Activated CD8-positive, alpha-beta memory T cell treated with anti-CD3 and anti-CD28 coated beads, Interleukin-2, amount 50 U/mL, for 48 hours (primary cell): Measurements from ENCODE around the gene EIF4B.
"Not testable (repeated sequence)": the region's sequence is repeated elsewhere in the genome, so short reads cannot be mapped to it uniquely, and the experiment has no call there.

Experiments
- DNase-seq: peaks from one replicate; pipeline ENCODE4 v3.0.0-alpha.2; 2020

EIF4B gene, protein sequence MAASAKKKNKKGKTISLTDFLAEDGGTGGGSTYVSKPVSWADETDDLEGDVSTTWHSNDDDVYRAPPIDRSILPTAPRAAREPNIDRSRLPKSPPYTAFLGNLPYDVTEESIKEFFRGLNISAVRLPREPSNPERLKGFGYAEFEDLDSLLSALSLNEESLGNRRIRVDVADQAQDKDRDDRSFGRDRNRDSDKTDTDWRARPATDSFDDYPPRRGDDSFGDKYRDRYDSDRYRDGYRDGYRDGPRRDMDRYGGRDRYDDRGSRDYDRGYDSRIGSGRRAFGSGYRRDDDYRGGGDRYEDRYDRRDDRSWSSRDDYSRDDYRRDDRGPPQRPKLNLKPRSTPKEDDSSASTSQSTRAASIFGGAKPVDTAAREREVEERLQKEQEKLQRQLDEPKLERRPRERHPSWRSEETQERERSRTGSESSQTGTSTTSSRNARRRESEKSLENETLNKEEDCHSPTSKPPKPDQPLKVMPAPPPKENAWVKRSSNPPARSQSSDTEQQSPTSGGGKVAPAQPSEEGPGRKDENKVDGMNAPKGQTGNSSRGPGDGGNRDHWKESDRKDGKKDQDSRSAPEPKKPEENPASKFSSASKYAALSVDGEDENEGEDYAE

DNA sequence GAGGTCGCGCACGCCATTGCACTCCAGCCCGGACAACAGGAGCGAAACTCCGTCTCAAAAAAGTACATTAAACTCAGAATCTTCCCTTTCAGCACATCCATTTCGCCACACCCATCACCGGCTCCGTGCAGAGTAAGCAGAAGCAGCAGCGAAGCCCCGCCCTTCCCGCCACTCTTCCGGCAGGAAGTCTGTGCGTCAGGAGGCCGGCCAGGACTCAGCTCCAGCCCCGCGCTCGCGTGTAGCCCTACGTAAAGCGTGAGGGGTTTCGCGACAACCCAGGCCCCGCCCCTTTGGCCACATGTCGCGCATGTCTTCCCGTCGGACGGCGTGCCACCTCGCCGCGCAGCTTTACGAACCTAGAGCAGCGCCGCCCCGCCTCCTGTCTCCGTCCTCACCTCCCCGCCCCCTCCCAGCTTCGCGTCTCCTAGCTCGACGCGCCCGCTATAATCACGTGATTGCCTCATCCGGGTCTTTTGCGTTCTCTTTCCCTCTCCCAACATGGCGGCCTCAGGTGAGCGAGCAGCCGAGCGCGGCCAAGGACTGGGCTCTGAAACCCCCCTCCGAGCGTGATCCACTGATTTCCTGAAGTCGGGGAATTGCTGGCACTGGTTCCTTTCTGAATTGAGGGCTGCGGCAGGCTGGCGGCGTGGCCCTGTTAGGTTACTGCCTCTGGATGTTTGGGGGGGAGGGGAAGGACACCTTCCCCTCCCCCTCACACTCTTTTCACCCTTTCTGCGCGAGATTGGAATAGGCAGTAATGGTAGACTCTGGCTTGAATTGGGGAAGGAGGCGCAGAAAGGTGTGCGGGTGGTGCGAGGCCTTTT lies at the start of gene EIF4B:
TSS of gene EIF4B (plus strand) at position 471 of the 824 bp plus-strand sequence. CDS start at position 499, 28 bp downstream.
- peak; percentile 99 for DNase-seq

DNA sequence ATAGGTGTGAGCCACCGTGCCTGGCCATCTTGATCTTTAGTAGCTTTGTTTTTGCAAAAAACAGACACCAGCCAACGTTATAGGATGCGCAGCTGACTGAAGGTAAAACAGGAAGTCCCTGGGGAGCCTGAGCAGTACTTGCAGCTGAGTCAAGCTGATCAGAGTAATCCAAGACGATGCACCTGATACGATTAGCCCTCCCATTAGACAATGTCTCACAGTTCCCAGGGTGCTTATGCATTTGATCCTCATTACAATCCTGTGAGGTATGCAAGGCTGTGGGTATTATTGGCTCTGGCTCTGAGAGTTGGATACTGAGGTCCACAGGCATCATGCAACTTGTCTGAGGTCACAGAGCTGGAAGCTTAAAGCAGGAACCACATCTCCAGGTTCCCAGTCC lies 49.3 kb upstream of the EIF4B start:
- no peak for DNase-seq

DNA sequence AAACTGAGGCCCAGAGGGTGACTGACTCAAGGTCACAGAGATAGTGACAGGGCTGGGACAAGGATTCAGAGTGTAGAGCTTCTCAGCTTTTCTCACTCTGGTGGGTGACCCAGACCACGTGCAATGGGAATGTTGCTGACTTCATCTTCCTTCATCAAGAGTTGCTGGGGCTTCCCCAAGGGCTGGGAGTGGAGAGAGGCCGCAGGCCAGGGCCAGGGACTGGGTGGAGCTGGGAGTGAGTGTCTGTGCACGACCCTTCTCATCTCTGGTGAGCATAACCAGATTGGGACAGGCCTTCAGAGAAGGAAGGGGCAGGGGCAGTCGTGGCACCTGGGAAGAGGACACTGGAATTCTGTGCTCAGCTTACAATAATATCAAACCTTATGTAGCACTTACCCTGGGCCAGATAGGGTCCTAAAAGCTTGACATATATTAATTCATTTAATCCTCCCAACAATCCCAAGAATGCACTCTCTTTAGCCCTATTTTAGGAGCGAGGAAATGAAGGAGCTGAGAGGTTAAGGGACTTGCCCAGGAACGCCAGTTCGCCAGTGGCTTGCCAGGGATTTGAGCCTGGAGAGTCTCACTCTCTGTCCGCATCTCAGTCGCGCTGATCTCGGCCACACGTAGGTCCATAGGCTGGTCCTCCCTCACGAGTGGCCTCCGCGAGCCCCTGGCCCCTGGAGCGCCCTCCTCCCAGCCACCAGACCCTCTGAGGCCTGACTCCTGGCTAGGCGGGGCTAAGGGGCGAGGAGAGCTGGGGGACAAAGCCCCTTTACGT lies 41.5 kb upstream of the EIF4B start:
- DNase-seq, result no peak

DNA sequence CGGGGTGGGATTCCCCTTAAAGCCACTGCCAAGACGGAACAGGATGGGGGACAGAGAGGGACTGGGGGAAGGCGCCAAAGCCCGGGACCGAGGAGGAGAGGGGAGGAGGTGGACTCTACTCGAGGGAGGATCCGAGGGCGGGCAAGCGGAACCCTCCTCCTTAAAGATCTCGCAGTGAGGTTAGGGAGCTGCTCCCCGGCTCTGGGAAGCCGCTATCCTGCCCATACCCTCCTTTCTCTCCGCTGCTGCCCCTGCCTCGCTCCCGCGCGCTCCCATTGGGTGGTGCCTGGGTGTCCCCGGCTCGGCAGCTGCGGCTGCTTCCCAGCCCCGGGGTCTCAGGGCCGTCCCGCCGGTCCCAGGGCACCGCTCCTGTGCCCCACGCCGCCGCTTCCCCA lies 40.9 kb upstream of the EIF4B start:
- DNase-seq, result no peak

DNA sequence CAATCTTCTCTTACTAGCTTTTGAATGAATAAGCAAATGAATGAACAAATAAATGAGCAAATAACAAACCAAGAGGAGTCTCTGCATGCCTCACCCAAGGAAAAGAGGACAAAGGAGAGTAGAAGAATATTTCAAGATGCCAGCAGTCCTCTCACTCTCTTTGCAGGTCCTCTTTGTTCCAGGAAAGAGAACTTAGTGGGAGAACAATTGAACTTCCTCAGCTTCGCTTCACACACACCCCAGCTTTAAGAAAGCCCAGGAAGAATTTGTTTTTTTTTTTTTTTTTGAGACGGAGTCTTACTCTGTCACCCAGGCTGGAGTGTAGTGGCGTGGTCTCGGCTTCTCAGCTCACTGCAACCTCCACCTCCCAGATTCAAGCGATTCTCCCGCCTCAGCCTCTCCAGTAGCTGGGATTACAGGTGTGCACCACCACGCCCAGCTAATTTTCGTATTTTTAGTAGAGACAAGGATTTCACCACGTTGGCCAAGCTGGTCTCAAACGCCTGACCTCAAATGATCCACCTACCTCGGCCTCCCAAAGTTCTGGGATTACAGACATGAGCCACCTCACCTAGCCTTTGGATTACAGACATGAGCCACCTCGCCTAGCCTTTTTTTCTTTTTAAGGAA lies 37.0 kb upstream of the EIF4B start:
- no peak for DNase-seq

DNA sequence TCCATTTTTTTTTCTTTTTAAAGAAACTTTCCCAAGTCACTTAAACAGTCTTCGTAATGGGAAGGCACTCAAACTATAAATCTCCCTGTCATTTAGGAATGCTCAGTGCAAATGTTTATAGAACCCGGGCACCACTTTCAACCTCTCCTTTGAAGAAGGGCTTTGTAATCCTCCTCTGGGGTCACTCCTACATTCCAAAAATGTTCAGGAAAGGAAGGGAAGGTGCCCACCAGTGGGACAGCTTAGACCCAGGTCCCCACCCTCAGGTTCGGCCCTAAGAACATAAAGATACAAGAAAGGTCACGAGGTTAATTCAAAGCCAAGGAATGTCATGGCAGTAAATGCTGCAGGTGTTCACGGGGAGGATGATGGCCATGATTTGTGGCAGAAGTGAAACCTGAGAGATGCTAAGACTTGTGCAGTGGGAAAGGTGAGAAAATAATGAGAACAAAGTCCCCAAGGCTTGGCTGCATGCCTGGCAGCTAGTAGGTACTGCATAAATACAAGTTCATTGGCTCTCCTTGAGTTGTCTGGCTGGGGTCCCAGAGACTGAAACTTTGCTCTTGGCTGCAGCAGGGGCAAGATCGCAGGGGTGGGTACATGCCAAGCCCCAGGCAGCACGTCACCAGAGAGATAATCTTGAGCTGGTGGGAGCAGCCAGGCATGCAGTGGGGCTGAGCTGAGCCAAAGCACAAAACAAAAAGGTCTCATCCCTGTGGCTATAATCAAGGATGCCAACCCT lies 36.3 kb upstream of the EIF4B start:
- DNase-seq, result no peak

DNA sequence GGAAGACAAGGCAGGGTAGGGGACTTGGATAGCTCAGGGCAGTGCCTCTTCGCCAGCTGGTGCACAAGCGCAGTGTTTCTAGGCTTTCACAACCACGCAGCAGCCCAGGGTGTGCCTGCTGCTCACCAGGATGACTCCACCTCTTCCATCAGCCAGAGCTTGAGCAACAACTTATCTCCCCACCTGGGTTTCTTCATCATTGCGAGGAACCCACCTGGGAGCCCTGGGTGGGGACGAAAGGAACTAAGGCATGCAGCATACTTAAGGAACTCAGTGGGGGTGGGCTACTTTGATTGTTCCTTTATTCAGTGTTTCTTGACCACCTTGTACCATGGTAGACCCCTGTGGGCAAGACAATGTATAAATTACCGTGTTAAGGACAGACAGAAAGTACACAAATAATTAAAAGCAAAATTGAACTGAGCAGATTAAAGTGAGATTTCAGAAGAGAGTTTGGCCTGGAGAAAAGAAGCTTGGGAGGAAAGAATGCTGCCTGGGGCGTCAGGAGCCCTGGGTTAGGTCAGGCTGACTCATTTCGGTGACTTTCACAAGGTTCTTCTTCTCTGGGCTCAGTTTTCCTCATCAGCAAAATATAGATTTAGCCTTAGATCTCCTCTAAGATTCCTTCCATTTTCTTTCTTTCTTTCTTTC lies 34.5 kb upstream of the EIF4B start:
- no peak for DNase-seq

DNA sequence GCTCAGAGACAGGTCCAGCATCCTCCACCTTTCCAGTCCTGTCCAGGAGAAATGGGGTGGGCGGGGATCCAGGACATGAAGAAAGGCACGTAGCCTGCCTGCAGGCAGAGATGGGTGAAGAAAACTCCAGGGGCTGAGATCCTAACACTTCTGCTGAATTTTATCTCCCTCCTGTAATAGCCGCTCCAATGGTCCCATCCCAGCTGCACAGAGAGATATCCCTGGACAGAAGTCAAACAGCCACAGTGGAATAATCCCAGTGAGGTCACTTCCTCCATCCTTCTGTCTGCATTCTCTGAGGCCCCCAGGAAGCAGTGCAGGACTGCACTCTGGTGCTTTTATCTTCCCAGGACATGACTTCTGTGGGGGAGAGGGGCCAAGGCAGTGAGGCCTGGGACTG lies 31.1 kb upstream of the EIF4B start:
- DNase-seq, result no peak

DNA sequence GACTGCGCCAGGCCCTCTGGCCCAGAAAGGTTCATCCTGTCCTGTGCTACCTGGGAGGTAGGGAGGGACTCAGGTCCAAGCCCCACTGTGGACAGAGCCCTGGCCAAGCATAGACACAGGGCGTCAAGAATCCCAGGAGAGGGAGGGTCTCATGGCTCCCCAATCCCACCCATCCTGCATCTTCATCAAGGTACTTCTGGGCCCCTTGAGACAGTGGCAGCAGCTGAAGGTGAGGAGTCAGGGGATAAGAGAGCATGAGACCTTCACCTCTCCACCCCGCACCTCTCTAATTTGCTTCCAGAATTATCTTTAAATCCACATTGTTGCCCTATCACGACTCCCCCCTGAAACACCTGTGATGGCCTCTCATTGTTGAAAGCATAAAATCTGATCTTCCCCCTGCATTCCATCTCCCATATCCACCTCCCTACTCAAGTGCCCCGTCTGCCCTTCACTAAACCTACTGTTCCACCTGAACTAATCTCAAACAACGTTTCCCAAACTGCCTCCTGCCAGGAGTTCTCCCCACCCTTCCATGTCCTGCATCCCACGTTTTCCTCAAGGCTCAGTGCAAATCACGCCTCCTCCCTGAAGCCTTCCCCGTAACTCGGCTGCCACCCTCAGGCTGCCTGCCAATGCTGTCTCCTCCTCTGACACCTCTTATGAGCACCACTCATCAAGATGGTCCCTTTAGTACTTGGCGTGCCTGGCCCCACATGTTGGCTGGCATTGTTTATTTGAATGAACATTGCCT lies 30.3 kb upstream of the EIF4B start:
- no peak for DNase-seq

DNA sequence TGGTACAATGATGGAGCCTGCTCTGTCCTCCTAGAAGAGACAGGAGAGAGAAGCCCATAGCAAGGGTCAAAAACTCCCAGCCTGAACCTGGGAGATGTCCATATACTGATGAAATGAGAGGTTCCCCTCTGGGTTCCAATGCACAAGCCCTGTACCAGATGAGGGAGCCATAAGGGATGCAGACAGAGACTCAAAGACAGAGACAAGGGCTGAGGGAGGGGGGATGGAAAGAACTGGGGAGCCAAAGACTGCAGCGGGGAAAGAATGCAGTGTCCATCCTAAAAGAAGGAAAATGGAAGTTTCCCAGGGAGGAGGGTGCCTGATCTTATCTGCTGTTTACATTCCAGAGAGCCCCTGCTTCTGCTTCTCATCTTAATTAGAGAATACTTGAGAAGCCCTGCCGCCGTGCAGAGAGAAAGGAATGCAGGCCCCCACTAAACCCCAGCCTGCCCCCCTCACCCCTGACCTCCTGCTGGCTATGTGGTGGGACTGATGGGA lies 29.6 kb upstream of the EIF4B start:
- DNase-seq, result no peak

DNA sequence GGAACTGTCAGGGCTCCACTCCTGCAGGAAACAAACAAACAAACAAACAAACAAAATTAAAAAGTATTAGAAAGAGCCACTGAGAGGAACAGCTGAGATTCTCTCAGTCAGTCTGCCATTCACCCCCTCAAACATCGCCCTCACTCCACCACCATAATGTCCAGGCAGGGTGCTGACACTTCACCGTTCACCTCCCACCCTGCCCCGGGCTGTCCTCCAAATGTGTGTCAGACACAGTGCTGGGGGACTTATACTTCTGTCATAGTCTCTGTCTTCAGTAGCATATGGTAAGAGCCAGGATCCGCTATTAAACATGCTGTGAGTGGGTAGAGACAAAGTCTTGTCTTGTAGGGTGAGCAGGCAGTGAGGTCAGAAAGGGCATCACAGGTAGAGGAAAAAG lies 29.1 kb upstream of the EIF4B start:
- no peak for DNase-seq

DNA sequence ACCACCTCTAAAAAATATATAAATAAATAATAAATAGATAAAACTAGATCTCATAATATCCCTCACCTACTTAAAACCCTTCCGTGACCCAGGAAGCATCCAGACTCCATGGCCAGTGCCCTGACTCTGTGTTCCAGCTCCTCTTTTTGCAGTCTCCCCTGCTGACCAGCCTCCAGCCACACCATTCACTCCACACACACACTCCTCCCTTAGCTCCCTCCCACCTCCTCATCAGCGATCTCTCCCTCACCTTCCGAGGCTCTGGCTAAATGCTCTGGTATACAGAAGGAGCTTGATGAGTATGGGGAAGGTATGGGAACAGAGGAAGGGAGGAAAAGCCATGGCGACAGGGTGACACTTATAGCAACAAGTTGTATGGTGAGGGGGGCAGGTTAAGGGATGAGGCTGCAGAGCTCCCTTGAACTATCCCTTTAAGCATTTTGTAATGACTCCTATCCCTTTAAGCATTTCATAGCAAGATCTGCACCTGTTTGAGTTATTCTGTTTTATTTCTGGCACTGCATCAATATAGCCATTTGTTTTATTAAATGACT lies 26.1 kb upstream of the EIF4B start:
- no peak for DNase-seq

DNA sequence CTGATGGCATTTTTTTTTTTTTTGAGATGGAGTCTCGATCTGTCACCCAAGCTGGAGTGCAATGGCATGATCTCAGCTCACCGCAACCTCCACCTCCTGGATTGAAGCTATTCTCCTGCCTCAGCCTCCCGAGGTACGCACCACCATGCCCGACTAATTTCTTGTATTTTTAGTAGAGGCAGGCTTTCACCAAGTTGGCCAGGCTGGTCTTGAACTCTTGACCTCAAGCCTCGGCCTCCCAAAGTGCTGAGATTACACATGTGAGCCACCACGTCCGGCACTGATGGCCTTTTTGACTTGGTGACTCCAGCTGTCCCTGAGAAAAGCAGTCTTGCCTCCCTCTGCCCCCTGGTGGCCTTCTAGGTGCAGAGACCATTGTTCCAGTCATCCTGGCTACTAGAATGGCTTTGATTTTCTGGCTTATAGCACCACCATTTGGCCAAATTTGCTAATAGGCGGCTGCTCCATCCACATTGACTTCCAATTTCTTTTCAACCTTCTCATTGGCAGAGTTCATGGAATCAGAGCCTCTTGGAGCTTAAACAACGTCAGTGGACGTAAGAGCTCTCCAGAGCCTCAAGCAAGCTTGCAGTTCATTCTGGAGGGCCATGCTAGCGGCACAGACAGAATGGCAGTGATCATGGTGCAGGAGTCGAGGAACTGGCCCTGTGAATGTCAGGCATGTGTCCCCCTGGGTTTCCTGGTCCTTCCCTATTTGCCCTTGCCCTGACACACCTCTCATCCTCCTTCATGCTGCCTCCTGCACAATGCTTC lies 25.4 kb upstream of the EIF4B start:
- DNase-seq, result peak; percentile 82

DNA sequence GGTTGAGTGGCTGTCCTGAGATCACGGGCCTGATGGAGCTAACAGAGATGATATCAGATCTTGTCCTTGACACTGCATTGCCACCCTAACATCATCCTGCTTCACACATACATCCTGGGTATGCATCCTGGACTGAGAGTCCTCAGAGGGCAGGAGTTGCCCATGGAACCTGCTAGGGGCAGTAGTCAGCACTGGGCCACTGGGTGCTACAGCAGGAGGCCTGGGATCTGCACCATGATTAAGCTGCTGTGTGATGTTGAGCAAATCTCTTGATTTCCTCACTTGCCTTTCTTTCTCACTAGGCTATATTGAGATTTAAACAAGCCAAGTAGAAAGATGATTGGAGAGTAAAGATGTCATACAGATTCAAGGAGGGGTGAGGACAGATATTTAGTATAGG lies 22.1 kb upstream of the EIF4B start:
- no peak for DNase-seq

DNA sequence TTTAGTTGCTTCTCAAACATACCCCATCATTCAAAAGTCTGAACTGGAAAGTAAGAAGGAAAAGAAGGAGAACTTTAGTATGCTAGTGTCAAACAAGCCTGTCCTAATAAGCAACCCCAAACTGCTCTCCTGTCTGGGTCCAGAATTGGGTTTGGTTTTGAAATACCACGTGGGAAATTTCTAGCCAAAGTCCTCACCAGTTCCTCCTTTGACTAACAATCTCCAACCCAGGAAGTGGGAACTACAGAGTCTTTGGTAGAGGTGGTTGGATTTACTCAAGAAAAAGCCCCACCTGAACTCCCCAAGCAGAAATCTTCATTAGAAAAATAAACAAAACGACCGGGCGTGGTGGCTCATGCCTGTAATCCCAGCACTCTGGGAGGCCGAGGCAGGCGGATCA lies 17.4 kb upstream of the EIF4B start:
- DNase-seq, result no peak

DNA sequence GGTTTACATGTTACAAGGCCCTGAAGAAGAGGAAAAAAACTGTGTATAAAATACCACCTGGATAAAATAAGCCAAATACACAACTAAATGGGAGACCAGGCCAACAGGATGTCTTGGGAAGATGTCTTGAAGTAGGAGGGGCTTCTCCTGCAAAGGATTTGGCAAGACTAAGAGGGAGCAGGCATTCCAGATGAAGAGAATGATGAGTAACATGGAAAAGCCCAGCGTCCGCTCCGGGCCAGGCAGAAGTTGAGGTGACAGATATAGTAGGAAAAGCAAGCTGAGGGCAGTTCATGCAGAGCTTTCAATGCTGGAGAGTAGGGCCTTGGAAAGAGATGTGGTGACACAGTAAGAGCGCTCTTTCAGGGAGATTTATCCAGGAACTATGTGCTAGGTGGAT lies 16.1 kb upstream of the EIF4B start:
- no peak for DNase-seq

DNA sequence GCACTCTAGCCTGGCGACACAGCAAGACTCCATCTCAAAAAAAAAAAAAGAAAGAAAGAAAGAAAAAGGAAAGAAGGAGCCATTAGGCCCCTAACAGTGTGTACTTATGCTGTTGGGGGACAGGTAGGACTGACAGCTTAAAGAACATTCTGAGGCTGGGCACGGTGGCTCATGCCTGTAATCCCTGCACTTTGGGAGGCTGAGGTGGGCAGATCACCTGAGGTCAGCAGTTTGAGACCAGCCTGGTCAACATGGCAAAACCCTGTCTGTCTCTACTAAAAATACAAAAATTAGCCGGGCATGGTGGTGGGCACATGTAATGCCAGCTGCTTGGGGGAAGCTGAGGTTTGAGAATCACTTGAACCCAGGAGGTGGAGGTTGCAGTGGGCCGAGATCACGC lies 14.0 kb upstream of the EIF4B start:
- DNase-seq, result not testable (repeated sequence)

DNA sequence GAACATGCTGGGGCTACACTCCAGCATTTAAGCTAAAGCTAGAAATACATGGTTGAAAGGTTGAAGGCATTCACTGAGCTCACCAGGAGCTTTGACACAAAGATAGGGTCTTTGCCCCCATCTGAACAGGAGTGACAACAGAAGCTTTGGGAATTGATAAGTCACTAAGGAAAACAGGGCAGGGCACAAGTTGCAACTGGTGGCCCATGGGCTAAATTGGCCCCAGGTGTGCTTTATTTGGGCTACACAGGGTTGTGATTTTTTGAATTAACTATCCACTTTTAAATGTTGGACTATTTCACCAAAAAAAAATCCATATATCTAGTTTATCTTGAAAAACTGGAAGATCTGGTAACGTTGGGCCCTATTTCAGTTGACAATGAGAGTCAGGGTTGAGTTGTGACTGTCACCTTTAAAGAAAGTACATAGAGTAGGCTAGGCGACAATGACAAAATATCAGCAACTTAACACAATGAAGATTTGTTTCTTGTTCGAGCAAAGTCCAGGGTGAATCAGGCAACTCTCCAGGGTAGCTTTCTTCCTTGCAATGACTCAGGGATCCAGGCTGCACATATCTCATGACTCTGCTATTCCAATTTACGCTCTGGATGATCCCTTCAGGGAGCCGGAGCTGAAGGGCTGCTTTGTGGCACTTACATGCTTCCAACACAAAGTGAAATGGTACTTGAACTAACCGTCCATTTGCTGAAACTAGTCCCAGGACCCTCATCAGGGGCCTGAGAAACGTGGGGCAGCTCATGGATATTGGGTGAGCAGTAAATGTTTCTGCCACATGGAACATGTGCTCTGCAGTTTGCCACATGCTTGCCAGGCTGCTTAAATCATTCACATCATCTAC lies 13.3 kb upstream of the EIF4B start:
- no peak for DNase-seq
